ENCODE data around the gene FHAD1.

Gene FHAD1

GRCh38 chr1:15210651-15211375, 36.2 kb upstream of the FHAD1 start:
- Mint-ChIP-seq H3K4me1 (peaks cover 63% of the 10 kb centered on the region), H3K36me3 (ENCODE audit: low read depth) (no peaks in the 10 kb centered on the region), H3K27me3 (ENCODE audit: low read depth, poor library complexity) (peaks cover 4% of the 10 kb centered on the region), H3K9me3 (no peaks in the 10 kb centered on the region), H3K4me3 (no peak overlapping the region), H3K27ac (no peak overlapping the region)
- DNase-seq = no peak
- TF ChIP-seq, protein P1, sequence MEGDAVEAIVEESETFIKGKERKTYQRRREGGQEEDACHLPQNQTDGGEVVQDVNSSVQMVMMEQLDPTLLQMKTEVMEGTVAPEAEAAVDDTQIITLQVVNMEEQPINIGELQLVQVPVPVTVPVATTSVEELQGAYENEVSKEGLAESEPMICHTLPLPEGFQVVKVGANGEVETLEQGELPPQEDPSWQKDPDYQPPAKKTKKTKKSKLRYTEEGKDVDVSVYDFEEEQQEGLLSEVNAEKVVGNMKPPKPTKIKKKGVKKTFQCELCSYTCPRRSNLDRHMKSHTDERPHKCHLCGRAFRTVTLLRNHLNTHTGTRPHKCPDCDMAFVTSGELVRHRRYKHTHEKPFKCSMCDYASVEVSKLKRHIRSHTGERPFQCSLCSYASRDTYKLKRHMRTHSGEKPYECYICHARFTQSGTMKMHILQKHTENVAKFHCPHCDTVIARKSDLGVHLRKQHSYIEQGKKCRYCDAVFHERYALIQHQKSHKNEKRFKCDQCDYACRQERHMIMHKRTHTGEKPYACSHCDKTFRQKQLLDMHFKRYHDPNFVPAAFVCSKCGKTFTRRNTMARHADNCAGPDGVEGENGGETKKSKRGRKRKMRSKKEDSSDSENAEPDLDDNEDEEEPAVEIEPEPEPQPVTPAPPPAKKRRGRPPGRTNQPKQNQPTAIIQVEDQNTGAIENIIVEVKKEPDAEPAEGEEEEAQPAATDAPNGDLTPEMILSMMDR (IDR thresholded peaks at IDR 0.05) = no peak

DNA sequence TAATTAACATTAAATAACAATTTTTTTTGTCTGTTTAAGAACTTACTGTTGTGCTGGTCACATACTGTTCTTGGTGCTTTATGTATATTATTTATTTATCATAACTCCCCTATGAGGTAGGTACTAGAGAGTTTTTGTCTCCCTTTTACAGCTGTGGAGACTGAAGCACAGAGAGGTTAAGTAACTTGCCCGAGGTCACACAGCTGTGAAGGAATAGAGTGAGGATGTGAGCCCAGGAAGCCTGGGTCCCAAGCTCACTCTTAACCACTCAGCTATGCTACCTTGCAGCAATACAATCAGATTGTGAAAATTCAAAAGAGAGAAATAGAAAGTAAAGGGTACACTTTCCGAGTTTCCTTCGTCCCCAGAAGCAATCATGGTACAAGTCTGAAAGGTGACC, 35.6 kb upstream of the FHAD1 start:
- TF ChIP-seq, protein P1 (IDR thresholded peaks at IDR 0.05) = no peak
- H3K9me3 Mint-ChIP-seq = peaks cover under 1% of the 10 kb centered on the region
- H3K27ac Mint-ChIP-seq = no peak overlapping the region
- H3K27me3 Mint-ChIP-seq (ENCODE audit: low read depth, poor library complexity) = peaks cover 4% of the 10 kb centered on the region
- DNase-seq = no peak
- H3K4me3 Mint-ChIP-seq = no peak overlapping the region
- peaks cover 57% of the 10 kb centered on the region for H3K4me1 Mint-ChIP-seq
- peaks cover under 1% of the 10 kb centered on the region for H3K36me3 Mint-ChIP-seq (ENCODE audit: low read depth)

DNA sequence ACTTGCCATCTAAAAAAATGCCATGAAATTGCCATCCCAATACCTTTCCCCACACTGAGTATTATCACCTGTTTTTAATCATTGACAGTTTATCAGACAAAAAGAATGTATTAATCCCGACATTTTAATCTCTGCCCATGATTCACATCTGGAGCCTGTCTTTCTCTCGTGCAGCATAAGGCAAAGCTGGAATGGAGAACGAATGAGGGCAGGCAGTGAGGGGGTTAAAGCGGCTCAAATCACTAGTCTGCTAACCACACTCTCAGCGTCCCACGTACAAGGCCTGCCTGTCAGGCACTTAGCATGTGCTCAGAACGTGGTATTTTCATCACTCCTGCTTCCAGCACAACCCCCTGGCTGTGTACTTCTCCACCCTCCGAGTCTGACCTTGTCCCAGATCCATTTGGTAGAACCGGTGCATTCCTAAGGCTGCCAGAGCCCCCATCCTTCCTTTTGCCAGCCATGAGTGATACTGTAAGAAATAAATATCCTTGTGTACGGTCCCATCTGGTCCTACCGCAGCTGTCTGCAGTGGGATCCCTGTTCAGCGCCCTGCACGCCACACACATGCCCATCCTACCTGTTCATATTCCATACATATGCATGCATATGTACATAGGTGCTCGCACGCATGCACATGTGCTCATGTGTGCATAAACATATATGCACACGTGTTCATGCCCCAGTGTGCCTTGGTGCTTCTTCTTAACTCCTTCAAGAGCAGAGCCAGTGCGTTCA, 34.6 kb upstream of the FHAD1 start:
- Mint-ChIP-seq H3K4me1 (peaks cover 48% of the 10 kb centered on the region), H3K27me3 (ENCODE audit: low read depth, poor library complexity) (peaks cover 4% of the 10 kb centered on the region), H3K27ac (peak overlapping the region; percentile 98), H3K36me3 (ENCODE audit: low read depth) (peaks cover 8% of the 10 kb centered on the region), H3K4me3 (no peak overlapping the region), H3K9me3 (peaks cover 7% of the 10 kb centered on the region)
- DNase-seq = no peak
- TF ChIP-seq, protein P1 (IDR thresholded peaks at IDR 0.05) = no peak

- H3K4me1 Mint-ChIP-seq = peaks cover 42% of the 10 kb centered on the region
- TF ChIP-seq, protein P1 (IDR thresholded peaks at IDR 0.05) = no peak
- no peaks in the 10 kb centered on the region for H3K27me3 Mint-ChIP-seq (ENCODE audit: low read depth, poor library complexity)
- no peak for DNase-seq
- peaks cover 14% of the 10 kb centered on the region for H3K36me3 Mint-ChIP-seq (ENCODE audit: low read depth)
- no peak overlapping the region for H3K4me3 Mint-ChIP-seq
- peak overlapping the region; percentile 98 for H3K27ac Mint-ChIP-seq
- peaks cover 12% of the 10 kb centered on the region for H3K9me3 Mint-ChIP-seq
Observed at GRCh38 chr1:15212954-15213291, 34.1 kb upstream of the FHAD1 start.

GRCh38 chr1:15213341-15213821, 33.6 kb upstream of the FHAD1 start:
- Mint-ChIP-seq H3K36me3 (ENCODE audit: low read depth) (peaks cover 18% of the 10 kb centered on the region), H3K27me3 (ENCODE audit: low read depth, poor library complexity) (no peaks in the 10 kb centered on the region), H3K4me1 (peaks cover 38% of the 10 kb centered on the region), H3K4me3 (no peak overlapping the region), H3K27ac (peak overlapping the region; percentile 98), H3K9me3 (peaks cover 17% of the 10 kb centered on the region)
- TF ChIP-seq, protein P1 (IDR thresholded peaks at IDR 0.05) = no peak
- DNase-seq = no peak
